22Rv1 (cell line): Measurements from ENCODE around the gene GMDS.
A peak's percentile ranks its signal among the peaks of the same experiment; 100 is the strongest.

Source experiments
- H3K27ac ChIP-seq: fragments of 450-650 bp; 2 replicates; pipeline ENCODE4 v1.5.1; 2017
- CTCF ChIP-seq: fragments of 450-650 bp; IDR thresholded peaks from 2 replicates; pipeline ENCODE4 v1.5.1; 2017; ENCODE audit warnings: mild to moderate bottlenecking
- ZFX ChIP-seq: fragments of 450-650 bp; IDR thresholded peaks from 2 replicates; pipeline ENCODE4 v1.6.1; 2017; ENCODE audit warnings: antibody characterized with exemption, borderline replicate concordance

GMDS gene

DNA sequence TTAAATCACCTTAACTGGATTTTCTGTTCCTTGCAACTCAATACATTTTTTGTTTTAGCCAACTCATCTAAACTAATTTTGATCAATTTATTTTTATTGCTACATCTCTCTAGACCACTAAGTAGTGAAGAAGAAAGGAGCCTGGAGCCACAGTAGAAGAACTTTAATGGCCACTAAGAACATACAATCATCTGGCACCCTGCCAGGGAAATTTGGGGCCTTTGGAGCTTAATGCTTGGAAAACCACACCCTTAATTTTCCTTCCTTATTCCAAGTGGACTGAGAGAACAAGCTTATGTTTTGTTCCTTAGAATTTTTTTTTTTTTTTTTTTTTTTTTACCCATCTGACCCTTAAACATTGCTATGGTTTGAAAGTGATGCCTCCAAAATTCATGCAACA is 12.0 kb upstream of the GMDS start:
- TF ChIP-seq ZFX: no peak
- no peak for TF ChIP-seq CTCF
- H3K27ac ChIP-seq: no peak overlapping the region

DNA sequence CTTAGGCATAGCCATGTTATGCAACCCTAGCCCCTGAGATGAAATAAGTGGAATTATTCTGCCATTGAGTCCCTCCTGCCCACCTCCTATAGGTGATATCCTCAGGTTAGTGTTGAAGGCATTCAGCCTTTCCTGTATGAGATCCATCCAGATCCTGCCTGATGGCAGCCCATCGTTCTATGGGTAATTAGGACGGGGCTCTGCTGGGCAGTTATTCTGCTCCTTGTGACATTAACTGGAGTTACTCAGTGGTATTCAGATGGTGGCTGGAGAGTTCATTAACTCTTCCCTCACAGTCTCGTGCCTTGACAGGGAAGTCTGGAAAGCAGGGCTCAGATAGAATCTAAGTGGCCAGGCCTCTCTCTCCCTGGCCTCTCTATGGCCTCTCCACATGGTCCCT is 9.3 kb upstream of the GMDS start:
- no peak for TF ChIP-seq ZFX
- no peak for TF ChIP-seq CTCF

DNA sequence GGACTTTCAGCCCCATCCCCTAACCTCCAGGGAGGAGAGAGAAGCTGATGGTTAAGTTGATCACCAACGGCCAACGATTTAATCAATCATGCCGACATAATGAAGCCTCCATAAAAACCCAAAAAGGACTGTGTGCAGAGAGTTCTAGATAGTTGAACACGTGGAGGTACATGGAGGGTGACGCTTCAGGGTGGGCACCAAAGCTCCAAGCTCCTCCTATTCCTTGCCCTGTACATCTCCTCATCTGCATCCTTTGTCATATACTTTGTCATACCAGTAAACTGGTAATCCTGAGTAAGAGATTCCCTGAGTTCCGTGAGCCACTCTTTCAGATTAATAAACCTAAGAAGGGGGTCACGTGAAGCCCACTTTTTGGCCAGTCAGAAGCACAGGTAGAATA is 3.7 kb upstream of the GMDS start:
- TF ChIP-seq CTCF (no peak), ZFX (no peak)

More for the DNA sequence above, 9.3 kb upstream of the GMDS start:
- no peak overlapping the region for H3K27ac ChIP-seq

GRCh38 chr6:2247664-2248063 is 2.3 kb upstream of the GMDS start:
- H3K27ac ChIP-seq: no peak overlapping the region
- TF ChIP-seq ZFX (no peak), CTCF (no peak)

More for the DNA sequence above, 3.7 kb upstream of the GMDS start:
- no peak overlapping the region for H3K27ac ChIP-seq

DNA sequence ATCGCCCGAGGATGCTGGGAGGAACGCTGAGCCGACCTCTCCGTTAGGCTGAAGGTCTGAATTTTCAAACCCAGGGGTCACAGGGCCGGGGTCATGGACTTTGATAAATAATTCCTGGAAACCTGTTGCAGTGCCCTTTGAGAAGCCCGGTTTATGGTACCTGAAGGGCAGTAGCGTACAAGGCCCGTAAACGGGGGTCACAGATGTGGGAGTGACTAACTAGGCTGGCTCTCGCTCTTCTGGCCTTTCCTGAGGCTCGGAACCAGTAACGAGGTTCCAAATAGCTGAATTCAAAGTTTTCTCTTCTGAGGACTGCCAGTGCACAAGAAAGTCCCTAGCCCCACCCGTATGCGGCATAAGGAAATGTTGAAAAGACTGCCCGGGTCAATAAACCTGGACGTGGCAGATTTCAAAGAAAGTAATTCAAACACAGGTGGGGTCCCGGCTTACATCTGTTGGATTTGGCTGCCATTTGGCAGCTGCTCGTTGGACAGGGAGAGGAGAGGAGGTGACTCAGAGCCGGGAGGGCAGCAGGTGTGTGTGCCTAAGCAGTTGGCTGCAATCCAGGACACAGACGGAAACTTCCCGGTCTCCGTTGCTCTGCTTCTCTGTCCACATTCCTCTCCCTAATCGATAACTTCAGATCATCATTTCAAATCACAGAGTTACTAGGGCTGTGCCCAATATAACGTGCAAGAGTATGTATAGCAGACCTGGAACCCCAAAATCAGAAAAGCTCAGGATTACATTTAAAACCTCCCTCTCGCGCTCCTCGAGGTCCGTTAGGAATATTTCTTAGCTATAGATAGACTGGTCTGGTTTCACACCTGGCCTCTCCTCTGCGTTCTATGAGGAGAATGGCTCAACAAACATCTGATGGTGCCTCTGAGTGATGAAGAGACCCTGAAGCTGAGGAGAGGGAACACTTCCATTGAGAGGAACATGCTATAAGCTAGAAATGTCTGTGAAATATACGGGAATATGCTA is 765 bp upstream of the GMDS start:
- H3K27ac ChIP-seq: peak overlapping the region; percentile 69
- TF ChIP-seq ZFX: no peak

GRCh38 chr6:2244261-2245102 is 923 bp downstream of the GMDS start:
- no peak for TF ChIP-seq CTCF
- TF ChIP-seq ZFX: no peak
- H3K27ac ChIP-seq: no peak overlapping the region

DNA sequence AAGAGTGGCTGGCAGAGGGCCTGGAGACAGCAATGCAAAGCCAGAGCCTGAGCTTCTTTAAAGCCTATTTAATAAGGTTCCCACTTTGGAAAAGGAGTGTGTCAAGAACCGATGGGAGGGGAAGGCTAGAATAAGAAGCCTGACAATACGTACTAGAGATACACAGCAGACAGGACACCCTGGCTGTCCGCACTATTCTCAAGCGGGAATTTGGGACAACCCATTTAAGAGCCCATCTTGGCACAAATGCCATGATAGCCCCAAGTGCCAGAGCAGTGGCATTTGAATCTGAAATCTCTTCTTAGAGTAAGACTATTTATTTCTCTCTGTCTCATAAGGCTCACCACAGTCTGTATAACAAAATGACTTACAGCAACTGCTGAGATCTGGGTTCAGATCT is 3.1 kb downstream of the GMDS start:
- H3K27ac ChIP-seq: no peak overlapping the region
- TF ChIP-seq CTCF: no peak
- TF ChIP-seq ZFX: no peak
